Stimulated activated CD4-positive, alpha-beta T cell treated with anti-CD3 and anti-CD28 coated beads, Interleukin-15, amount 100 ng/mL, for 24 hours (primary cell): ENCODE results near the gene MAPK12.

Experiments used
- DNase-seq: peaks from one replicate; pipeline ENCODE4 v3.0.0-alpha.2; 2020

MAPK12 gene

GRCh38 chr22:50298937-50299784 lies 37.7 kb upstream of the MAPK12 start:
- no peak for DNase-seq

GRCh38 chr22:50298266-50298637 lies 36.8 kb upstream of the MAPK12 start:
- DNase-seq, result no peak

GRCh38 chr22:50297510-50298265 lies 36.2 kb upstream of the MAPK12 start:
- no peak for DNase-seq

GRCh38 chr22:50296658-50297490 lies 35.4 kb upstream of the MAPK12 start:
- DNase-seq, result no peak

GRCh38 chr22:50294319-50294656 lies 32.8 kb upstream of the MAPK12 start:
- no peak for DNase-seq

GRCh38 chr22:50293441-50294318 lies 32.2 kb upstream of the MAPK12 start:
- DNase-seq, result no peak

- DNase-seq, result no peak
These were observed 31.4 kb upstream of the MAPK12 start for GRCh38 chr22:50292643-50293440.

GRCh38 chr22:50289942-50290630 lies 28.6 kb upstream of the MAPK12 start:
- DNase-seq, result no peak

GRCh38 chr22:50289151-50289941 lies 27.9 kb upstream of the MAPK12 start:
- DNase-seq, result no peak

GRCh38 chr22:50287731-50288130 lies 26.2 kb upstream of the MAPK12 start:
- DNase-seq, result no peak

- DNase-seq, result no peak
These were observed 25.3 kb upstream of the MAPK12 start for GRCh38 chr22:50286701-50287318.

- no peak for DNase-seq
These were observed 24.8 kb upstream of the MAPK12 start for GRCh38 chr22:50286275-50286674.

- DNase-seq, result no peak
These were observed 24.2 kb upstream of the MAPK12 start for GRCh38 chr22:50285568-50286229.

- DNase-seq, result no peak
These were observed 23.0 kb upstream of the MAPK12 start for GRCh38 chr22:50284479-50284878.

GRCh38 chr22:50283821-50284220 lies 22.3 kb upstream of the MAPK12 start:
- no peak for DNase-seq

GRCh38 chr22:50282361-50283155 lies 21.1 kb upstream of the MAPK12 start:
- DNase-seq, result no peak

GRCh38 chr22:50281957-50282356 lies 20.5 kb upstream of the MAPK12 start:
- DNase-seq, result no peak

- DNase-seq, result no peak
These were observed 19.9 kb upstream of the MAPK12 start for GRCh38 chr22:50281384-50281760.
